ENCODE data around the gene ASAP2.

The ASAP2 gene

DNA sequence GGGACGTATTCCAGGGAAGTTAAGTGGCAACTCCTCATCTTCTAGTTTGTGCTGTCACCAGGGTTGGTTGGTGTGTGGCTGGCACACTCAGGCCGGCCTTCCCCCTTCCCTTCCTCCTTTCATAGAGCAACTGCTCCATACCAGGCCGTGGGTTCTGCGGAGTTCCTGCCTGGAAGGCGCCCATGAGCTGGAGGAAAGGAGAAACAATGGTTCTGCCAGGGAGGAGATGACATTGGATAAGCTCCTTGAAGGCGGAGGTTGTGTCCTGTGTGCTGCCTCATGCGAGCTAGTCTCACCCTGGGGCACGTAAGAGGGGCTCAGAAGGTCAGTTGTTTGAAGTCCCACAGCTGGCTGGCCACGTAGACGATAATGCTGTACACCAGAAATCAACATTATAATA is 19.2 kb downstream of the ASAP2 start:
- Histone ChIP-seq H3K9ac (ENCODE audit: low read depth, low read length, poor library complexity, severe bottlenecking) (no peak overlapping the region), H2AFZ (ENCODE audit: low read length) (no peak overlapping the region), H3K9me2 (replicated peaks; ENCODE audit: low read depth, low read length) (no peaks in the 10 kb centered on the region), H3K9me3 (ENCODE audit: insufficient read depth, low read depth, low read length) (no peaks in the 10 kb centered on the region), H4K20me1 (ENCODE audit: insufficient read depth, low read length, poor library complexity, severe bottlenecking) (peaks cover 4% of the 10 kb centered on the region), H3K27me3 (ENCODE audit: insufficient read depth, low read length, poor library complexity, severe bottlenecking) (no peaks in the 10 kb centered on the region), H3K79me2 (ENCODE audit: insufficient read depth, low read length) (peaks cover 81% of the 10 kb centered on the region), H3K36me3 (ENCODE audit: insufficient read depth, low read length) (no peaks in the 10 kb centered on the region), H3K4me1 (ENCODE audit: insufficient read depth, low read length, poor library complexity, severe bottlenecking) (no peaks in the 10 kb centered on the region), H3K4me3 (ENCODE audit: low read length, poor library complexity, severe bottlenecking) (no peak overlapping the region), H3K4me2 (ENCODE audit: low read depth, low read length, poor library complexity, severe bottlenecking) (no peak overlapping the region), H3F3A (ENCODE audit: low read depth) (no peaks in the 10 kb centered on the region)
- TF ChIP-seq EZH2phosphoT487 (IDR thresholded peaks at IDR 0.05; ENCODE audit: borderline replicate concordance) (no peak), CTCF (conservative IDR thresholded peaks at IDR 0.05; ENCODE audit: low read length) (no peak)

DNA sequence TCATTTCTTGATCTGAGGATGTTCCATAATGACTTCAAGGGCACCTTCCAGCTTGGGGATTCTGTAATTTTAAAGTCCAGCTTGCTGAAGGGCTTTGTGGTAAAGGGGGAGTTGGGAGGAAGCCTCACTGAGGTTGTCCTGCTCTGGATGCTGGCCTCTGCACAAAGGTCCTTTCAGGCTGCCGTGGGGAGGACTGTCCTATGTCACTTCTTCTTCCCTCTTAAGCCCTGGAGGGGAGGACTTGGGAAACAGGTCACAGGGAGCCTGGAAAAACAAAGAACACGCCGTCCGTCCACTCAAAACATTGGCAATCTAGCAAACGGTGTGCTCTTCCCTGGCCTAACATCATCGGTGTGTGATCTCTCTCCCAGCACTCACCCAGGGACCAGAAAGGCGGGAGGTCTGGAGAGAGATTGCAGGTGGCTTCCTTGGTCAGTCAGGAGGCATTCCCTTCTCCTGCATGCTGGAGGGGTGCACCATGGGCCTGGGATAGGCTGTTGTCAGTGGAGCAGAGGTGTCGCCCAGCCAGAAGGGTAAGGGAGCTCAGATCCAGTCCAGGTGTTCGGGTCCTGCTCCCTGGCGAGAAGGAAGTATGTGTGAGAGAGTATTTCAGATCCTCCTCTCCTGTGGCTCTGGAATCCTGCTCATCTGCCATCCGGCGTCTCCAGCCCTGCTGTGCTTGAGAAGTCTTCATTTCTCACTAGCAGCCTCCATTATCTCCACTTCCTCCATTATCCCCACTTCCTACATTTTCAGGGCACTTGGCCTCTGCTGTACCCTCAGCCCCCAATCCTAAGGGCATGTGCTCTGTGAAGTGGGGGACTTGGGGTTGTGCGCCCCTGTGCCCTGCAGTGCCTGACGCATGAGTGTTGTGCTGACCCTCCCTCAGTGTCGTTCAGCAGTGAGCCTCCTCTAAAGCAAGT is 20.1 kb downstream of the ASAP2 start:
- no peaks in the 10 kb centered on the region for H3K27me3 ChIP-seq (ENCODE audit: insufficient read depth, low read length, poor library complexity, severe bottlenecking)
- H4K20me1 ChIP-seq (ENCODE audit: insufficient read depth, low read length, poor library complexity, severe bottlenecking): peaks cover 4% of the 10 kb centered on the region
- H3K4me3 ChIP-seq (ENCODE audit: low read length, poor library complexity, severe bottlenecking): no peak overlapping the region
- no peak overlapping the region for H3K9ac ChIP-seq (ENCODE audit: low read depth, low read length, poor library complexity, severe bottlenecking)
- TF ChIP-seq EZH2phosphoT487 (IDR thresholded peaks at IDR 0.05; ENCODE audit: borderline replicate concordance): no peak
- no peak for TF ChIP-seq CTCF (conservative IDR thresholded peaks at IDR 0.05; ENCODE audit: low read length)
- no peaks in the 10 kb centered on the region for H3K36me3 ChIP-seq (ENCODE audit: insufficient read depth, low read length)
- no peak overlapping the region for H3K4me2 ChIP-seq (ENCODE audit: low read depth, low read length, poor library complexity, severe bottlenecking)
- H3K79me2 ChIP-seq (ENCODE audit: insufficient read depth, low read length): peaks cover 77% of the 10 kb centered on the region
- H3K9me3 ChIP-seq (ENCODE audit: insufficient read depth, low read depth, low read length): no peaks in the 10 kb centered on the region
- H3K4me1 ChIP-seq (ENCODE audit: insufficient read depth, low read length, poor library complexity, severe bottlenecking): no peaks in the 10 kb centered on the region
- H2AFZ ChIP-seq (ENCODE audit: low read length): no peak overlapping the region
- no peaks in the 10 kb centered on the region for H3K9me2 ChIP-seq (replicated peaks; ENCODE audit: low read depth, low read length)
- H3F3A ChIP-seq (ENCODE audit: low read depth): no peaks in the 10 kb centered on the region

DNA sequence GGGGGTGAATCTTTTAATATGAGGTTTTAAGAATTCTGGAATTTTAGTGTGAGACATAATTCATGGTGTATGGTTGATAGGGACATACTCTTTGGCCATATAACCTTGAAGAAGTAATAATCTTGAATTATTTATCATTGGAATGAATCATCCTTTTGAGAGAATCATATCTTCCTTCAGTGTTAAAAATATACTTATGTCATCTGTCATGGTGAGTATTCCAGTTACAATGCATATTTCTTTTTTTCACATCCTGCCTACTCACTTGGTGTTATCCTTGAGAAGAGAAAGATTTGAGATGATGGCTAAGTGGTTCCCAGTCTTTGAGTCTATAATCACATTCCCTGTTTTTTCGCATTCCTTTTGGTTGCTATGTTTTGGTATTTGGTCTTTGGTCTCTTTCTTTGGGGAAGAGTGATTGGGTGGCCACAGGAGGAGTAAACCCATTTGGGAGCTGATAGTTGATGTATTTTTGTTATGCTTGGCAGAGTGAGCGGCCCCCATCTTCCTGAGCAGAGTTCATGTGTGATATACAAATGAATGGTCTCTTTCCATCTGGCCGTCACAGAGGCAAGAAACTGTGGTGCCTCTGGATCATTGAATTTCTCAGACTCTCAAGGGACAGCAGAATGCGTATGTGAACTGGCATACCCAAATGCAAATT is 21.6 kb downstream of the ASAP2 start:
- Histone ChIP-seq H3K4me3 (ENCODE audit: low read length, poor library complexity, severe bottlenecking) (no peak overlapping the region), H3K9me3 (ENCODE audit: insufficient read depth, low read depth, low read length) (no peaks in the 10 kb centered on the region), H3K4me1 (ENCODE audit: insufficient read depth, low read length, poor library complexity, severe bottlenecking) (no peaks in the 10 kb centered on the region), H2AFZ (ENCODE audit: low read length) (no peak overlapping the region), H3K4me2 (ENCODE audit: low read depth, low read length, poor library complexity, severe bottlenecking) (no peak overlapping the region), H3K9ac (ENCODE audit: low read depth, low read length, poor library complexity, severe bottlenecking) (no peak overlapping the region), H3F3A (ENCODE audit: low read depth) (no peaks in the 10 kb centered on the region), H3K79me2 (ENCODE audit: insufficient read depth, low read length) (peaks cover 78% of the 10 kb centered on the region), H4K20me1 (ENCODE audit: insufficient read depth, low read length, poor library complexity, severe bottlenecking) (peaks cover 1% of the 10 kb centered on the region), H3K36me3 (ENCODE audit: insufficient read depth, low read length) (no peaks in the 10 kb centered on the region), H3K9me2 (replicated peaks; ENCODE audit: low read depth, low read length) (no peaks in the 10 kb centered on the region), H3K27me3 (ENCODE audit: insufficient read depth, low read length, poor library complexity, severe bottlenecking) (no peaks in the 10 kb centered on the region)
- TF ChIP-seq CTCF (conservative IDR thresholded peaks at IDR 0.05; ENCODE audit: low read length): no peak
- no peak for TF ChIP-seq EZH2phosphoT487 (IDR thresholded peaks at IDR 0.05; ENCODE audit: borderline replicate concordance)
